Measurements from ENCODE around the gene BABAM2. TPM values are rescaled to one million over a fixed set of nuclear protein-coding genes. Genes with fewer than 3 reads are reported as not detected.

The BABAM2 gene
- total RNA-seq, 1 experiment from 2014 or later = 16.3 TPM

DNA sequence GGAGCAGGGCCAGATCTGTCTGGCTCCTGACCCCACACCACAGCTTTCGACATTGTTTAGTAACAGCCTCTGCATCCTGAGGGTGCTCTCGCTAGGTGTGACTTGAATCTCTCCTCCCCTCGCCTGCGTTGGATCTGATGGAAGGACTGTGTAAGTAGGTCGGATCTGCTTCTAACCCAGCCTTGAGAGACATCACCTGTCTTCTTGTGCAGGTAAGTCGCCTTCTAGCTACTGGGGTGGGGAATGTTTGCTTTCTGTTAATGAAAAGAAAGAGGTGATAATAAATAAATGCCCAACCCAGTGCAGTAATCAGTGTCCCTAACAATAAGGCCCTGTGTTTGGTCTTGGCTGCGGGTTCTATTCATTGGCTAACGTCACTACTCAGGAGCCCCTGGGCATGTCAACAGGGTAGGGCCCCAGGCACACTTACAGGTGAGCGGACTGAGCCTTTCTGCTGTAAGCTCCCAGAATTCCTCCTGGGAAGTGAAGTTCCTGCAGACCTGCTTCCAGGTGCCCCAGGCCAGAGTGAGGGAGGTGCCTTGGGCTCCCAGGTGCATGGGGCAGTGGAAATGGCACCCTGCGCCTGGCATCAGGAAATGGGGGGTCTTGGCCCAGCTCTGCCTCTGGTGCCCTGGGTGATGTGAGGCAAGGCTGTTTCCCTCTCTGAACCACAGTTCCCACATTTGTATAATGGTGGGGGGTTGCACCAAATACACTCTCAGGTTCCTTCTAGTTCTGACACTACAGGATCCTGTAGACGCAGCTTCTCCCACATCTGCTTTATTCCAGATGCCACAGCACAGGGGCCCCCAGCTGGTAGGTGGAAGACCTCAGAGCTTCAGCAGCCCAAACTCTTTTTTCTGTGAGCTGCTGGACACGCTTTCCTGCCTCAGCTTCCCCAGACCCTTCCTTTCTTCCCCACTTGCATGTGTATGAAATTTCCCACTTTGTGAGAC lies 491.0 kb downstream of the BABAM2 start:
- no peaks in the 10 kb centered on the region for H3K36me3 ChIP-seq (ENCODE audit: low read depth, low read length)
- no peak overlapping the region for H3K27ac ChIP-seq (ENCODE audit: low read length)
- no peaks in the 10 kb centered on the region for H3K9me3 ChIP-seq (ENCODE audit: low read length)
- H4K20me1 ChIP-seq (ENCODE audit: low read length) = no peaks in the 10 kb centered on the region
- H3K27me3 ChIP-seq (ENCODE audit: low read length) = no peaks in the 10 kb centered on the region
- H3K4me1 ChIP-seq (ENCODE audit: insufficient read depth, low read length) = peaks cover 11% of the 10 kb centered on the region
- H3K9me2 ChIP-seq (replicated peaks; ENCODE audit: low read length) = no peaks in the 10 kb centered on the region
- no peaks in the 10 kb centered on the region for H3K79me2 ChIP-seq (ENCODE audit: low read length)
- H3F3A ChIP-seq (ENCODE audit: low read length, unreplicated experiment) = no peaks in the 10 kb centered on the region
- H3K4me3 ChIP-seq (ENCODE audit: low read length) = no peak overlapping the region
- ChIA-PET POLR2A (ENCODE audit: unreplicated experiment) (no interaction called here), CTCF (no interaction called here)
- ATAC-seq (no peak), DNase-seq (no peak)
- no peak overlapping the region for H3K9ac ChIP-seq (ENCODE audit: low read length)
- intact Hi-C loops (cut with micrococcal nuclease) = no loop called here
- no peak overlapping the region for H2AFZ ChIP-seq (ENCODE audit: low read length)
- BruUV-seq (replicated peaks) = no TSS peak
- H3K4me2 ChIP-seq (ENCODE audit: low read length) = no peak overlapping the region
- TF ChIP-seq, protein P1, sequence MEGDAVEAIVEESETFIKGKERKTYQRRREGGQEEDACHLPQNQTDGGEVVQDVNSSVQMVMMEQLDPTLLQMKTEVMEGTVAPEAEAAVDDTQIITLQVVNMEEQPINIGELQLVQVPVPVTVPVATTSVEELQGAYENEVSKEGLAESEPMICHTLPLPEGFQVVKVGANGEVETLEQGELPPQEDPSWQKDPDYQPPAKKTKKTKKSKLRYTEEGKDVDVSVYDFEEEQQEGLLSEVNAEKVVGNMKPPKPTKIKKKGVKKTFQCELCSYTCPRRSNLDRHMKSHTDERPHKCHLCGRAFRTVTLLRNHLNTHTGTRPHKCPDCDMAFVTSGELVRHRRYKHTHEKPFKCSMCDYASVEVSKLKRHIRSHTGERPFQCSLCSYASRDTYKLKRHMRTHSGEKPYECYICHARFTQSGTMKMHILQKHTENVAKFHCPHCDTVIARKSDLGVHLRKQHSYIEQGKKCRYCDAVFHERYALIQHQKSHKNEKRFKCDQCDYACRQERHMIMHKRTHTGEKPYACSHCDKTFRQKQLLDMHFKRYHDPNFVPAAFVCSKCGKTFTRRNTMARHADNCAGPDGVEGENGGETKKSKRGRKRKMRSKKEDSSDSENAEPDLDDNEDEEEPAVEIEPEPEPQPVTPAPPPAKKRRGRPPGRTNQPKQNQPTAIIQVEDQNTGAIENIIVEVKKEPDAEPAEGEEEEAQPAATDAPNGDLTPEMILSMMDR (conservative IDR thresholded peaks at IDR 0.05; ENCODE audit: low read depth, low read length) = no peak
- TF ChIP-seq EZH2phosphoT487 (IDR thresholded peaks at IDR 0.05; ENCODE audit: borderline replicate concordance, low read length) (no peak), EZH2 (IDR thresholded peaks at IDR 0.05; ENCODE audit: low read length, unreplicated experiment) (no peak)

DNA sequence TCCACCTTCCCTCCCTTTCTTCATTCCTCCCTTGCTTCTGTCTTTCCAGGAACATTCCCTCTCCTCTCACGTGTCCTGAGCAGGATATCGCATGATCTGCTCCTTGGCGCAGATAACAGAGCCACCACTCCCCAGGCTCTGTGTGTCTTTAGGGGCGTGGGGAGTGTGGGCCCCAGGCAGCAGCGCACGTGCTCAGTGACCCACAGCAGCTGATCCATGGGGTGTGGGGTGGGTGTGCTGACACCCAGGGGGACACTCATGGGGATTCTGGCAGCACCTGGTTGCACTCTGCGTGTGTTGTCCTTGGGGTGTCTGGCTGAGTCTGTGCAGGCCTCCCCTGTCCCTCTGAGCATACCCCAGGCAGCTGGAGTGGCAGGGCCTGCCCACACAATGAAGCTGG lies 492.2 kb downstream of the BABAM2 start:
- no peak for TF ChIP-seq EZH2 (IDR thresholded peaks at IDR 0.05; ENCODE audit: low read length, unreplicated experiment)
- TF ChIP-seq EZH2phosphoT487 (IDR thresholded peaks at IDR 0.05; ENCODE audit: borderline replicate concordance, low read length) = no peak
- TF ChIP-seq, protein P1 (conservative IDR thresholded peaks at IDR 0.05; ENCODE audit: low read depth, low read length) = no peak
- Histone ChIP-seq H4K20me1 (ENCODE audit: low read length) (no peaks in the 10 kb centered on the region), H3K9me2 (replicated peaks; ENCODE audit: low read length) (no peaks in the 10 kb centered on the region), H3K9ac (ENCODE audit: low read length) (no peak overlapping the region), H3K27ac (ENCODE audit: low read length) (no peak overlapping the region), H3K36me3 (ENCODE audit: low read depth, low read length) (no peaks in the 10 kb centered on the region), H3K4me3 (ENCODE audit: low read length) (no peak overlapping the region), H2AFZ (ENCODE audit: low read length) (no peak overlapping the region), H3K9me3 (ENCODE audit: low read length) (no peaks in the 10 kb centered on the region), H3F3A (ENCODE audit: low read length, unreplicated experiment) (no peaks in the 10 kb centered on the region), H3K79me2 (ENCODE audit: low read length) (no peaks in the 10 kb centered on the region), H3K27me3 (ENCODE audit: low read length) (no peaks in the 10 kb centered on the region), H3K4me1 (ENCODE audit: insufficient read depth, low read length) (peaks cover 18% of the 10 kb centered on the region), H3K4me2 (ENCODE audit: low read length) (no peak overlapping the region)
- ChIA-PET POLR2A (ENCODE audit: unreplicated experiment) (no interaction called here), CTCF (no interaction called here)
- BruUV-seq (replicated peaks) = no TSS peak
- intact Hi-C loops (cut with micrococcal nuclease) = no loop called here
- DNase-seq (no peak), ATAC-seq (no peak)

Measured in PC-3 (cell line).